Measurements from ENCODE around the gene ZNF574. TPM values are rescaled to one million over a fixed set of nuclear protein-coding genes. Genes with fewer than 3 reads are reported as not detected.
A peak's percentile ranks its signal among the peaks of the same experiment; 100 is the strongest.

ZNF574 gene
- total RNA-seq, 2 donors from 2014 or later = 11.5 to 12.2 TPM

DNA sequence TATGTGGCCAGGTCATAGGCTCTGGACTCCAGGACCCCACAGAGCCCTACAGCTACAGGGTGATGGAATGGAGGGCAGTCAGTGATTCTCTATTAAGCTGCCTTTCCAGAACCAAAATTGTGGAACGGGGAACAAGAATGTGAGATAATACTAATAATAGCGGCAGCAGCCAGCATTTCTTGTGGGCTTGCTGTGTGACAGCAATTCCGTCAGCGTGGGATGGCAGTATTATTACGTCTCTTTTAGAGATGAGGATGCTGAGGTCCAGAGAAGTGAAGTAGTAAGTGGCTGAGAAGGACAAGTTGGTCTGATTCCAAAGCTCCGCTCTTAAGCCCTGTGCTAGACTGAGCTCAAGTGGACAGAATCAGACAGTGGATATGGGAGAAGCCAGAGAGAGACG lies 30.4 kb upstream of the ZNF574 start:
- H3K36me3 Mint-ChIP-seq (ENCODE audit: insufficient read depth in 2 of 2) = no peaks in the 10 kb centered on the region
- no peaks in the 10 kb centered on the region for H3K9me3 Mint-ChIP-seq
- H3K27ac Mint-ChIP-seq = no peak overlapping the region

DNA sequence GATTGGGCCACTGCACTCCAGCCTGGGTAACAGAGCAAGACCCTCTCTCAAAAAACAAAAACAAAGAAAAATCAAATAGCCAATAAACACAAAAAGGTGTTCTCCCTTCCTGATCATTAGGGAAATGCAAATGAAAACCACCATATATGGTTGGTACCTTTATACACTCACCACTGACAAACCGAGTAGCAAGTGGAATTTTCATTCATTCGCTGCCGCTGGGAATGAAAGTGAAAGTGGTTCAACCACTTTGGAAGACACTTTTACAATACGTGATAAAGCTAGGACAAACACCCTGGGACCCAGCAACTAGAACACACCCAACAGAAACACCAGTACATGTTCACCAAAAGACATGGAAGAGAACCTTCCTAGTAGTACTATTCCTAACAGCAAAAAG lies 27.0 kb upstream of the ZNF574 start:
- DNase-seq = no peak
- H3K4me3 Mint-ChIP-seq = peak overlapping the region; percentile 28 to 33
- no peak for ATAC-seq (replicated peaks in 1 of 2)
- peaks cover 25% of the 10 kb centered on the region for H3K4me1 Mint-ChIP-seq (ENCODE audit: low read depth)
- H3K9me3 Mint-ChIP-seq = no peaks in the 10 kb centered on the region
- no peak overlapping the region for H3K27ac Mint-ChIP-seq
- no peaks in the 10 kb centered on the region for H3K27me3 Mint-ChIP-seq (ENCODE audit: low read depth)
- no peaks in the 10 kb centered on the region for H3K36me3 Mint-ChIP-seq (ENCODE audit: insufficient read depth in 2 of 2)

More for the DNA sequence above, 30.4 kb upstream of the ZNF574 start:
- Mint-ChIP-seq H3K4me3 (no peak overlapping the region), H3K4me1 (ENCODE audit: low read depth) (peaks cover 10% of the 10 kb centered on the region), H3K27me3 (ENCODE audit: low read depth) (no peaks in the 10 kb centered on the region)
- ATAC-seq (replicated peaks in 1 of 2) (no peak), DNase-seq (no peak)

GRCh38 chr19:42051166-42052115 lies 24.5 kb upstream of the ZNF574 start:
- DNase-seq = peak; percentile 71 to 82
- Mint-ChIP-seq H3K27ac (peak overlapping the region; percentile 18), H3K4me1 (ENCODE audit: low read depth) (peaks cover 25% of the 10 kb centered on the region), H3K27me3 (ENCODE audit: low read depth) (no peaks in the 10 kb centered on the region), H3K36me3 (ENCODE audit: insufficient read depth in 2 of 2) (no peaks in the 10 kb centered on the region), H3K9me3 (no peaks in the 10 kb centered on the region), H3K4me3 (peak overlapping the region; percentile 4 to 68)
- peak; percentile 96 to 98 for ATAC-seq (replicated peaks in 1 of 2)

DNA sequence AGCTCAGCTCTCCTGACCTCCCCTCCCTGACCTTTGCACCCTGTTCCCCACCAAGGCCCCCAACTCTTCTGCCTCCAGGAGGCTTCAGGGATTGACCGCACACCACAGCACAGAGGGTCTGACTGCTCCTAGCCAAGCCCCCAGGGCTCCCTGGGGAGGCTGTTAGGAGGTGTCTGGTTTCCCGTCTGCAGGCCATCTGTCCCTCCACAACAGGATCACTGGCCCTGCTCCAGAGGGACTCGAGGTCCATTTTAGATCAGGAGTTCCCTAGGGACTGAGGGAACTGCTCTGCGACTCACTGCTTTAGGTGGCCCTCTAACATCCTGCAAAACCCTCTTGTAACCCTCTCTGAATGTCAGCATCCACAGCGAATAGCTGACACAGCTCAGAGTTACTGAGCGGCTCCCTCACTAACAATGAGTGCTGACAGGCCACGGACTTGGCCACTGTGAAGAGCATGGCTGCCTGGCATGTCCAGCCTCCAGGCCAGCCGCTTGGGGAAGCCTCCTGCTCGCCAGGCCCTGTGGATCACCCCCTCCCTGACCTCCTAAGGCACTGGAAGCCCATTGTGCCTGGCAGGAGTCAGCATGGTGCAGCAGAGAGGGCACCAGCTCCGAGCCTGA lies 23.6 kb upstream of the ZNF574 start:
- DNase-seq (no peak), ATAC-seq (replicated peaks in 1 of 2) (no peak)
- H3K36me3 Mint-ChIP-seq (ENCODE audit: insufficient read depth in 2 of 2) = no peaks in the 10 kb centered on the region
- no peak overlapping the region for H3K27ac Mint-ChIP-seq
- peak overlapping the region; percentile 0 to 68 for H3K4me3 Mint-ChIP-seq
- H3K27me3 Mint-ChIP-seq (ENCODE audit: low read depth) = no peaks in the 10 kb centered on the region
- H3K4me1 Mint-ChIP-seq (ENCODE audit: low read depth) = peaks cover 25% of the 10 kb centered on the region
- no peaks in the 10 kb centered on the region for H3K9me3 Mint-ChIP-seq

DNA sequence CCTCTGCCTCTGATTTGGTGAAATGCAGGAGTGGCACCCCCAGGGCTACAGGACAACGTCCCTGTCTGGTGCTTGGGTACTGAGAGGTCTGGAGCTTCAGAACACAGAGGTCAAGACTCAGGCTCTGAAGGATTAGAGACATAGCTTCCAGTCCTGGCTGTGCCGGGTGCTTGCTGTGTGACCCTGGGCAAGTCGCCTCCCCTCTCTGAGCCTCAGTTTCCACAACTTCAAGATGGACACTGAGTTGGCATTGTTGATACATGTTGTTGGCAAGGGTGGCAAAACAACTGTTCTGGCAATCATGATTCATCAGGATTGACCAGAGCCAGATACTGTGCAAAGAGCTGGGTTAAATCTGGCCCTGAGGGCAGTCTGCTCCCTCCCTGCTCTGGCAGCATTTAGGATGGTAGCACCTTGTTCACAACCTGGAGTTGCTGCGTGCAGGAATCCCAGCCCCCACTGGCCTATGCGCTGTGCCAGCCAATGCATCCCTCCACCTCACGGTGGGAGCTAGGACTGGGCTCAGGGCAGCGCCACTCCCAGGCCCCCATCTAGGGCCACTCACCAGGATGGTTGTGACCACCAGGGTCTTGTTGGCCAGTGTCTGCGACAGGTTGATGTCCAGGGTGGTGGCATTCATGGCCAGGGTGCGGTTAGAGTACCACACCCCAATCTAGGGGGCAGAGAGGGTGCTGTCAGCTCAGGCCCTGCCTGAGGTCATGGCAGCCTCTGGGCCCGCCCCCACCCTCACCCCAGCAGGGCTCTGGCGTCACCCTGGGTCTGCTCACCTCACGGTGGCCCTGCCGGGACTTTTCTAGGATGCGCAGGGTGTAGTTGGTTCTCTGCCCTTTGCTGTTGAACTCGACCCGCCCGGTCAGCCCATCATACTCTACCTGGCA lies 22.7 kb upstream of the ZNF574 start:
- peaks cover 25% of the 10 kb centered on the region for H3K4me1 Mint-ChIP-seq (ENCODE audit: low read depth)
- no peaks in the 10 kb centered on the region for H3K9me3 Mint-ChIP-seq
- H3K36me3 Mint-ChIP-seq (ENCODE audit: insufficient read depth in 2 of 2) = no peaks in the 10 kb centered on the region
- ATAC-seq (replicated peaks in 1 of 2) (no peak), DNase-seq (no peak)
- no peak overlapping the region for H3K4me3 Mint-ChIP-seq
- no peak overlapping the region for H3K27ac Mint-ChIP-seq
- H3K27me3 Mint-ChIP-seq (ENCODE audit: low read depth) = no peaks in the 10 kb centered on the region

DNA sequence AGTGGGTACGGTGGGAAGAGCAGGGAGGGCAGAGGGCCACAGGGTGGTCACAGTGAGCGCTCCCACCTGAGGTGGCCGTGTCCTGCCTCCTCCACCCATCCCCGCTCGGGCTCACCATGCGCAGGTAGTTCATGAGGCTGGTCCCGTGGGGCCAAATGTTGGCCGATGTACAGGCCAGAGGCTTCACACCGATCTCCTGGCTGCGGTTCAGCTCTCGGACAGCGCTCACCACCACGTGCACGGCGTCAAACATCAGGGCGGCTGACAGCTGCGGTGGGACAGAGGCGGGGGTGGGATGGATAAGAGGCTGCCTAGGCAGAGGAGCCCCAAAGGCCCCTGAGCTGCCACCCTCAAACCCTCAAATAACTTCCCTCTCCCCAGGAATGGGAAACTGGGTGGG lies 21.8 kb upstream of the ZNF574 start:
- DNase-seq (no peak), ATAC-seq (replicated peaks in 1 of 2) (no peak)
- no peak overlapping the region for H3K4me3 Mint-ChIP-seq
- H3K4me1 Mint-ChIP-seq (ENCODE audit: low read depth) = peaks cover 19% of the 10 kb centered on the region
- no peaks in the 10 kb centered on the region for H3K9me3 Mint-ChIP-seq
- H3K27me3 Mint-ChIP-seq (ENCODE audit: low read depth) = no peaks in the 10 kb centered on the region
- H3K36me3 Mint-ChIP-seq (ENCODE audit: insufficient read depth in 2 of 2) = no peaks in the 10 kb centered on the region
- H3K27ac Mint-ChIP-seq = no peak overlapping the region

- no peak overlapping the region for H3K4me3 Mint-ChIP-seq
- H3K27me3 Mint-ChIP-seq (ENCODE audit: low read depth) = no peaks in the 10 kb centered on the region
- no peaks in the 10 kb centered on the region for H3K36me3 Mint-ChIP-seq (ENCODE audit: insufficient read depth in 2 of 2)
- DNase-seq (no peak), ATAC-seq (replicated peaks in 1 of 2) (no peak)
- no peak overlapping the region for H3K27ac Mint-ChIP-seq
- H3K9me3 Mint-ChIP-seq = no peaks in the 10 kb centered on the region
- H3K4me1 Mint-ChIP-seq (ENCODE audit: low read depth) = no peaks in the 10 kb centered on the region
Measured at GRCh38 chr19:42057846-42058245, 18.1 kb upstream of the ZNF574 start.

DNA sequence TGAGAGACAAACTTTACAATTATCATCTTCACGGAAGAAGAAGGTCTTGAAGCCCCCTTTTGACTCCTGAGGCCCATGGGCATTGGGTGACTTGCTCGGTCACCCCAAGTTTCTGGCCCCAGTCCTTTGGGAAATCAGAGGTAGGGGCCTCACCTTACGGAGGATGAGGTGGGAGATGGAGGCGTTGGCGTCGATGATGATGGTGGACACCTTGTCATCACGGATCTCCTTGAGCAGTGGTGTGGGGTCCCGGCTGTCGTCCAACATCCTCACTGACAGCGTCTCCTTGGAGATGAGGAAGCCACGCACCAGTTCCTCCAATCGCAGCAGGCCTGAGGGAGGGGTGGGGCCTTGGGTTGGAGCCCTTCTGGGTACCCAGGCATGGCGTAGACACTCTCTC lies 16.8 kb upstream of the ZNF574 start:
- H3K27ac Mint-ChIP-seq = no peak overlapping the region
- no peak overlapping the region for H3K4me3 Mint-ChIP-seq
- no peaks in the 10 kb centered on the region for H3K36me3 Mint-ChIP-seq (ENCODE audit: insufficient read depth in 2 of 2)
- ATAC-seq (replicated peaks in 1 of 2) (no peak), DNase-seq (no peak)
- H3K4me1 Mint-ChIP-seq (ENCODE audit: low read depth) = no peaks in the 10 kb centered on the region
- no peaks in the 10 kb centered on the region for H3K27me3 Mint-ChIP-seq (ENCODE audit: low read depth)
- no peaks in the 10 kb centered on the region for H3K9me3 Mint-ChIP-seq

DNA sequence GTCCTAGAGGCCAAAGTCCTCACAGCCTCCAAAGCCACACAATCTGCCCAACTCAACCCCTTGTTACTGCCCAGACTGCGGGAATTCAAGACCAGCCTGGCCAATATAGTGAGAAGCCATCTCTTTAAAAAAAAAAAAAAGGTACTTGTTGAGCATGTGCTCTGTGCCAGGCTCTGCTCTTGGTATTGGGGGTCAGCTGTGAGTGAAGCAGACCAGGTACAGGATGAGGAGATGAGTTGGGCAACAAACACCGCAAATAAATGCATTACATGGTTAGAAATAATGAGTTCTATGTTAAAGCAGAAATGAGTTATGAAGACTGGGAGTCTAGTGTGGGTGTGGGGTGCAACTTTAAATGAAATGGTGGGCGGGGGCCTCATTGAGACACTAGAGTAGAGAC lies 15.8 kb upstream of the ZNF574 start:
- H3K36me3 Mint-ChIP-seq (ENCODE audit: insufficient read depth in 2 of 2) = no peaks in the 10 kb centered on the region
- no peak overlapping the region for H3K4me3 Mint-ChIP-seq
- ATAC-seq (replicated peaks in 1 of 2) = no peak
- H3K27ac Mint-ChIP-seq = no peak overlapping the region
- DNase-seq = no peak
- H3K27me3 Mint-ChIP-seq (ENCODE audit: low read depth) = no peaks in the 10 kb centered on the region
- no peaks in the 10 kb centered on the region for H3K4me1 Mint-ChIP-seq (ENCODE audit: low read depth)
- no peaks in the 10 kb centered on the region for H3K9me3 Mint-ChIP-seq

GRCh38 chr19:42062381-42062780 lies 13.6 kb upstream of the ZNF574 start:
- H3K4me3 Mint-ChIP-seq = no peak overlapping the region
- H3K27ac Mint-ChIP-seq = no peak overlapping the region
- H3K36me3 Mint-ChIP-seq (ENCODE audit: insufficient read depth in 2 of 2) = no peaks in the 10 kb centered on the region
- DNase-seq (no peak), ATAC-seq (replicated peaks in 1 of 2) (no peak)
- H3K9me3 Mint-ChIP-seq = no peaks in the 10 kb centered on the region
- H3K27me3 Mint-ChIP-seq (ENCODE audit: low read depth) = no peaks in the 10 kb centered on the region
- H3K4me1 Mint-ChIP-seq (ENCODE audit: low read depth) = no peaks in the 10 kb centered on the region

GRCh38 chr19:42064432-42064831 lies 11.5 kb upstream of the ZNF574 start:
- no peak overlapping the region for H3K4me3 Mint-ChIP-seq
- no peak overlapping the region for H3K27ac Mint-ChIP-seq
- ATAC-seq (replicated peaks in 1 of 2) (no peak), DNase-seq (no peak)
- no peaks in the 10 kb centered on the region for H3K36me3 Mint-ChIP-seq (ENCODE audit: insufficient read depth in 2 of 2)
- no peaks in the 10 kb centered on the region for H3K27me3 Mint-ChIP-seq (ENCODE audit: low read depth)
- H3K9me3 Mint-ChIP-seq = no peaks in the 10 kb centered on the region
- no peaks in the 10 kb centered on the region for H3K4me1 Mint-ChIP-seq (ENCODE audit: low read depth)

DNA sequence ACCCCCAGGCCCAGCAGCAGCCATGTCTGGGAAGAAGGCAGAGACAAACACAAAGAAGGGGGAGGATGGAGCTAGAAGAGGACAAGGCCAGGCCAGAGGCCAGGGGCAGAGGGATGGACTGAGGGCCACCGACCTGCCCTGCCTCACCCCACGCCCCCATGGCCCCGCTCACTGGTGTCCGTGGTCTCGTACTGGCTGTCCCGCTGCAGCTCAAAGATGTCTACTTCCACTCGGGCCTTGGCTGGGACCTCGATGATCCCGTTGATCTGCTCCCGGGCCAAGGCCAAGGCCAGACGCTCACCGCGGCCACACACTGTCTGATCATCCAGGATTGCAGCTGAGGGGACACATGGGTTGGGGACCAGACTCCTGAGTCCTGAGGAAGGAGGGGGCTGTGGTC lies 10.9 kb upstream of the ZNF574 start:
- no peak overlapping the region for H3K27ac Mint-ChIP-seq
- DNase-seq (no peak), ATAC-seq (replicated peaks in 1 of 2) (no peak)
- H3K4me1 Mint-ChIP-seq (ENCODE audit: low read depth) = no peaks in the 10 kb centered on the region
- no peak overlapping the region for H3K4me3 Mint-ChIP-seq
- H3K36me3 Mint-ChIP-seq (ENCODE audit: insufficient read depth in 2 of 2) = no peaks in the 10 kb centered on the region
- H3K27me3 Mint-ChIP-seq (ENCODE audit: low read depth) = peaks cover under 1% of the 10 kb centered on the region
- no peaks in the 10 kb centered on the region for H3K9me3 Mint-ChIP-seq

- no peak overlapping the region for H3K4me3 Mint-ChIP-seq
- ATAC-seq (replicated peaks in 1 of 2) (no peak), DNase-seq (no peak)
- no peaks in the 10 kb centered on the region for H3K4me1 Mint-ChIP-seq (ENCODE audit: low read depth)
- H3K27me3 Mint-ChIP-seq (ENCODE audit: low read depth) = peaks cover 5% of the 10 kb centered on the region
- no peaks in the 10 kb centered on the region for H3K9me3 Mint-ChIP-seq
- H3K27ac Mint-ChIP-seq = no peak overlapping the region
- H3K36me3 Mint-ChIP-seq (ENCODE audit: insufficient read depth in 2 of 2) = no peaks in the 10 kb centered on the region
Measured at GRCh38 chr19:42065511-42065910, 10.5 kb upstream of the ZNF574 start.

Data from activated T-cell treated with anti-CD3 and anti-CD28 coated beads, Interleukin-2, amount 50 U/mL, for 72 hours (primary cell).